Activated gamma-delta T cell treated with anti-CD3 and anti-CD28 coated beads, Interleukin-2, amount 50 U/mL, for 16 hours (primary cell): ENCODE measurements around the gene HSDL2.
"Not testable (repeated sequence)": the region's sequence is repeated elsewhere in the genome, so short reads cannot be mapped to it uniquely, and the experiment has no call there.

ENCODE experiments used
- DNase-seq: peaks from one replicate; pipeline ENCODE4 v3.0.0-alpha.2; 2020; ENCODE audit warnings: low read depth

The HSDL2 gene

GRCh38 chr9:112501287-112501686 is 121.4 kb downstream of the HSDL2 start:
- DNase-seq = no peak

GRCh38 chr9:112502175-112502946 is 122.5 kb downstream of the HSDL2 start:
- no peak for DNase-seq

- no peak for DNase-seq
Observed at GRCh38 chr9:112503170-112503569, 123.3 kb downstream of the HSDL2 start.

- no peak for DNase-seq
Observed at GRCh38 chr9:112505086-112505485, 125.2 kb downstream of the HSDL2 start.

- no peak for DNase-seq
Observed at GRCh38 chr9:112505607-112506006, 125.7 kb downstream of the HSDL2 start.

GRCh38 chr9:112506571-112506970 is 126.7 kb downstream of the HSDL2 start:
- DNase-seq = no peak

- DNase-seq = no peak
Observed at GRCh38 chr9:112507001-112507680, 127.2 kb downstream of the HSDL2 start.

- no peak for DNase-seq
Observed at GRCh38 chr9:112508377-112508776, 128.5 kb downstream of the HSDL2 start.

- DNase-seq = not testable (repeated sequence)
Observed at GRCh38 chr9:112512377-112512776, 132.5 kb downstream of the HSDL2 start.

GRCh38 chr9:112516769-112517168 is 136.9 kb downstream of the HSDL2 start:
- no peak for DNase-seq

GRCh38 chr9:112520069-112520468 is 140.2 kb downstream of the HSDL2 start:
- DNase-seq = no peak

- DNase-seq = no peak
Observed at GRCh38 chr9:112520656-112521055, 140.7 kb downstream of the HSDL2 start.
